ENCODE measurements around the gene RBM38. TPM values are rescaled to one million over a fixed set of nuclear protein-coding genes. Genes with fewer than 3 reads are reported as not detected.

Gene RBM38
- total RNA-seq, 1 donor from 2014 or later: 8.7 TPM

- DNase-seq (ENCODE audit: low read depth): no peak
Measured at GRCh38 chr20:57433657-57434389, 42.6 kb downstream of the RBM38 start.

- DNase-seq (ENCODE audit: low read depth): no peak
Measured at GRCh38 chr20:57434390-57434700, 43.1 kb downstream of the RBM38 start.

GRCh38 chr20:57435105-57435497 lies 43.9 kb downstream of the RBM38 start:
- DNase-seq (ENCODE audit: low read depth): no peak

GRCh38 chr20:57435498-57436222 lies 44.5 kb downstream of the RBM38 start:
- peak; percentile 95 for DNase-seq (ENCODE audit: low read depth)

GRCh38 chr20:57436223-57436545 lies 45.0 kb downstream of the RBM38 start:
- no peak for DNase-seq (ENCODE audit: low read depth)

- no peak for DNase-seq (ENCODE audit: low read depth)
Measured at GRCh38 chr20:57437267-57437666, 46.1 kb downstream of the RBM38 start.

GRCh38 chr20:57437672-57438330 lies 46.6 kb downstream of the RBM38 start:
- DNase-seq (ENCODE audit: low read depth): peak; percentile 52

GRCh38 chr20:57438552-57438951 lies 47.4 kb downstream of the RBM38 start:
- no peak for DNase-seq (ENCODE audit: low read depth)

- DNase-seq (ENCODE audit: low read depth): peak; percentile 33
Measured at GRCh38 chr20:57439432-57439831, 48.2 kb downstream of the RBM38 start.

- no peak for DNase-seq (ENCODE audit: low read depth)
Measured at GRCh38 chr20:57439993-57440392, 48.8 kb downstream of the RBM38 start.

GRCh38 chr20:57440678-57441509 lies 49.7 kb downstream of the RBM38 start:
- DNase-seq (ENCODE audit: low read depth): peak; percentile 95

GRCh38 chr20:57441510-57442154 lies 50.4 kb downstream of the RBM38 start:
- DNase-seq (ENCODE audit: low read depth): no peak

GRCh38 chr20:57442158-57442887 lies 51.1 kb downstream of the RBM38 start:
- no peak for DNase-seq (ENCODE audit: low read depth)

GRCh38 chr20:57442888-57443239 lies 51.7 kb downstream of the RBM38 start:
- no peak for DNase-seq (ENCODE audit: low read depth)

- DNase-seq (ENCODE audit: low read depth): no peak
Measured at GRCh38 chr20:57443349-57444265, 52.4 kb downstream of the RBM38 start.

GRCh38 chr20:57444394-57445048 lies 53.3 kb downstream of the RBM38 start:
- no peak for DNase-seq (ENCODE audit: low read depth)

GRCh38 chr20:57445298-57445697 lies 54.1 kb downstream of the RBM38 start:
- DNase-seq (ENCODE audit: low read depth): peak; percentile 68

GRCh38 chr20:57445774-57446173 lies 54.6 kb downstream of the RBM38 start:
- no peak for DNase-seq (ENCODE audit: low read depth)

Data from myocyte (in vitro differentiated cells).